Esophagus (tissue), 2 donors: Measurements from ENCODE around the gene ATP1A2. TPM values are rescaled to one million over a fixed set of nuclear protein-coding genes. Genes with fewer than 3 reads are reported as not detected.

ENCODE experiments used
- H3K27ac ChIP-seq, 2 donors: one replicate each; pipeline ENCODE4 v1.5.1; 2013; ENCODE audit warnings: low read depth in 2 of 2, mild to moderate bottlenecking in 2 of 2, inconsistent platforms in 1 of 2, low read length in 1 of 2, moderate library complexity in 1 of 2
- H3K27me3 ChIP-seq, 2 donors: one replicate each; pipeline ENCODE4 v1.6.1; 2013; ENCODE audit warnings: low read length in 2 of 2, control low read depth in 1 of 2, mild to moderate bottlenecking in 1 of 2; ENCODE audit not compliant: insufficient read depth in 2 of 2, control insufficient read depth in 1 of 2
- H3K36me3 ChIP-seq, 2 donors: one replicate each; pipeline ENCODE4 v1.6.1; 2013; ENCODE audit warnings: low read length in 1 of 2; ENCODE audit not compliant: control insufficient read depth in 2 of 2, insufficient read depth in 2 of 2
- H3K4me1 ChIP-seq, 2 donors: one replicate each; pipeline ENCODE4 v1.6.1; 2013; ENCODE audit warnings: low read length in 1 of 2; ENCODE audit not compliant: control insufficient read depth in 2 of 2, insufficient read depth in 2 of 2
- H3K4me3 ChIP-seq, 2 donors: one replicate each; pipeline ENCODE4 v1.5.1; 2013; ENCODE audit warnings: low read length in 2 of 2, mild to moderate bottlenecking in 2 of 2, low read depth in 1 of 2, moderate library complexity in 1 of 2
- H3K9me3 ChIP-seq, 2 donors: one replicate each; pipeline ENCODE4 v1.6.1; 2013; ENCODE audit warnings: mild to moderate bottlenecking in 2 of 2, low read depth in 1 of 2, low read length in 1 of 2, moderate library complexity in 1 of 2; ENCODE audit not compliant: control insufficient read depth in 2 of 2, insufficient read depth in 1 of 2
- WGBS, 2 donors: extraction: QIAGEN DNeasy Blood & Tissue Kit; methylation state at CpG; one replicate each; pipeline ENCODE4 v1.1.7; 2013; 5-methylcytosine and 5-hydroxymethylcytosine counted together
- polyA plus RNA-seq, 2 donors: library from polyadenylated mRNA; stranded (reverse); fragments of 200-250 nt; gene quantifications; one replicate each; pipeline ENCODE4 v1.2.3, GENCODE V29; 2013
- donor health status: healthy with polysubstance abuse.
- donor health status: Bipolar disorder and iron deficiency.

ATP1A2 gene
- polyA plus RNA-seq, 2 donors = 3.4 to 4.3 TPM

DNA sequence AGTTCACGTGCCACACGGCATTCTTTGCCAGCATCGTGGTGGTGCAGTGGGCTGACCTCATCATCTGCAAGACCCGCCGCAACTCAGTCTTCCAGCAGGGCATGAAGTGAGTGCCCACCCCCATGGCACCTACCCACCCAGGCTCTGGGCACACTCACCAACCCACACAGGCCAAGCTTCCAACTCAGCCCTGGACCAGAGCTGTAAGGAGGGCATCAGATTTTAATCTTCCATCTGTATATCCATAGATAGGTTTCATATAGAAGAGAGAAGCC is 21.3 kb downstream of the ATP1A2 start:
- no peak overlapping the region for H3K4me3 ChIP-seq
- H3K27me3 ChIP-seq = no peaks in the 10 kb centered on the region
- no peaks in the 10 kb centered on the region for H3K36me3 ChIP-seq
- H3K27ac ChIP-seq = peak overlapping the region in 1 of 2 donors; percentile 37
- peaks cover 0 to 2% of the 10 kb centered on the region in 2 donors for H3K4me1 ChIP-seq
- no peaks in the 10 kb centered on the region for H3K9me3 ChIP-seq
- 94 to 97% methylated on average over 5 of the region's 5 CpGs for WGBS, 2 donors

DNA sequence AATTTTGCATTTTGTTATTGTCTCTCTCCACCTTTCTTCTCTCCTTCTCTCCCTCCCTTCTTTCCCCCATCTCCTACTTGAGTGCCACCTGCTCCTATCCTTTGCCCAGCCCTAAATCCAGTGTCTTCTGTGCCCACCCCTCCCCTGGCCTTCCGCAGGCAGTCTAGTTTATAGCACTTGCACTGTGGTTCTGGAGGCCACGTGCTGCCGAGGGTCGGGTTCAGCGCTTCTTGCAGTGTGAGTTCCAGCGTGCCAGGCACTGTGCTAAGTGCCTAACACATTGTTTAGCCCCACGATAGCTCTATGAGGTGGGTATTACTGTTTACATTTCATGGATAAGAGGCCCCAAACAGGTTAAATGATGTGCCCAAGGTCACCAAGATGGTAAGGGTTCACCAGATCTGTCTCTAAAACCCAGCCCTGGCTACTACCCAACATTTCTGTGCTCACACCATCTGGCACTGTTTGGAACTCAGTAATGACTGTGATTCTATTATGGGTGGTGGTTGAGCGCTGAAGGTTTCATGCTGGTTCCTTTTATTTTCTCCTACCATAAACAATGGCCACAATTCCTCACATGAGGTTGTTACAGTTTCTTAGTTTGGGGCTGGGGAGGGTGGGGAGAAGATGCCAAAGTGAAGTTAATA is 21.8 kb downstream of the ATP1A2 start:
- no peaks in the 10 kb centered on the region for H3K9me3 ChIP-seq
- no peaks in the 10 kb centered on the region for H3K36me3 ChIP-seq
- H3K27me3 ChIP-seq = no peaks in the 10 kb centered on the region
- no peak overlapping the region for H3K4me3 ChIP-seq
- H3K4me1 ChIP-seq = peaks cover 0 to 2% of the 10 kb centered on the region in 2 donors
- WGBS, 2 donors = 86% methylated on average over 8 of the region's 8 CpGs
- peak overlapping the region in 1 of 2 donors; percentile 23 for H3K27ac ChIP-seq

DNA sequence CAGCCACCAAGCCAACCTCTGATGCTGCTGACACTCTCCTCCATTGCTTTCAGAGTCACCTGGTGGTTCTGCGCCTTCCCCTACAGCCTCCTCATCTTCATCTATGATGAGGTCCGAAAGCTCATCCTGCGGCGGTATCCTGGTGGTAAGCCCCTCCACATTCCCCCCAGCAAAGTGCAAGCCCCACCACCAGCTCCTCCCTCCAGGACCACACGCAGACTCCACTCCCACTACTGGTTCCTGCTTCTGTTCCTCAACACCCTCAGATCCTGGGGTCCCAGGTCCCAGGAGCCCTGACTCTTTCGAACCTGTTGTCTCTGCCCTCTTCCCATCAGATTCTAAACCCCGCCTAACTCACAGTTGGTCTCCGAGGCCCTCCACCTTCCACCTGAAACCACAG is 24.3 kb downstream of the ATP1A2 start:
- no peaks in the 10 kb centered on the region for H3K27me3 ChIP-seq
- H3K36me3 ChIP-seq = no peaks in the 10 kb centered on the region
- WGBS, 2 donors = 92 to 95% methylated on average over 8 of the region's 8 CpGs
- H3K27ac ChIP-seq = no peak overlapping the region
- no peaks in the 10 kb centered on the region for H3K9me3 ChIP-seq
- H3K4me3 ChIP-seq = no peak overlapping the region
- H3K4me1 ChIP-seq = peaks cover 0 to 2% of the 10 kb centered on the region in 2 donors

DNA sequence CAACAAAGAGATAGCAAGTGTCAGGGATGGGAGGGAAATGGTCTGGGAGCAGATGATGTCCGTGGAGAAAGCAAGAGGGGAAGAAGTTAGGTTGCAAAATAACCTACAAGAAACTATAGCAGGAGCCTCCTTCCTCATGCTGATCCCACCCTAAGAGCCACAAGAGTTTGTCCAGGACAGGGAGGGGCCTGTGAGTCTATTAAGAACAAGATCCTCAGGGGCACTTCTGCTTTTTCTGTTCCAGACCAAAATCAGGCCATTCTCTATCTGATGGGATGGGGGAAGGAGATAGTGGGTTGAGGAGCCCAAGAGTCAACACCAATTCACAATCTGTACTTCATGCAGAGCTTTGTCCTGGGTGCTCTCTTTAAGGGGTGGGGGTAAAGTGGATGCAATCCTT is 28.1 kb downstream of the ATP1A2 start:
- H3K4me3 ChIP-seq = no peak overlapping the region
- H3K36me3 ChIP-seq = no peaks in the 10 kb centered on the region
- no peaks in the 10 kb centered on the region for H3K4me1 ChIP-seq
- H3K27ac ChIP-seq = no peak overlapping the region
- no peaks in the 10 kb centered on the region for H3K9me3 ChIP-seq
- WGBS, 2 donors = 42% methylated on average over 1 of the region's 1 CpG
- H3K27me3 ChIP-seq = no peaks in the 10 kb centered on the region

DNA sequence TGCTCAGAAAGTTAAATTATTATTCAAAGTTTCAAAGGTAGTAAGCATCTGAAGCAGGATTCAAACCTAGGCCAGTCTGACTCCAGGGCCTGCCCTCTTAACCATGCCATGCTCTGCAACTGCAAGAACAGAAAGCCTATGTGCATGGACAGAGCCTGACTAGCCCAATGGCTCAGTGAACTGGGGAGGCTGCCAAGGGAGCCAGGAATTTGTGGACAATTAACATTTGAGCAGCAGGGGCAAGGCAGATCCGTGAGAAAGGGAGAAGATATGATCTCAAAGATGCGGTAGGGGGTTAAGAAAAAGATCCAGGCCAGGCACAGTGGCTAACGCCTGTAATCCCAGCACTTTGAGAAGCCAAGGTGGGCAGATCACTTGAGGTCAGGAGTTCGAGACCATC is 29.4 kb downstream of the ATP1A2 start:
- WGBS, 2 donors = 63 to 67% methylated on average over 4 of the region's 4 CpGs
- Histone ChIP-seq H3K4me3 (no peak overlapping the region), H3K9me3 (no peaks in the 10 kb centered on the region), H3K36me3 (no peaks in the 10 kb centered on the region), H3K27ac (no peak overlapping the region), H3K27me3 (no peaks in the 10 kb centered on the region), H3K4me1 (no peaks in the 10 kb centered on the region)

DNA sequence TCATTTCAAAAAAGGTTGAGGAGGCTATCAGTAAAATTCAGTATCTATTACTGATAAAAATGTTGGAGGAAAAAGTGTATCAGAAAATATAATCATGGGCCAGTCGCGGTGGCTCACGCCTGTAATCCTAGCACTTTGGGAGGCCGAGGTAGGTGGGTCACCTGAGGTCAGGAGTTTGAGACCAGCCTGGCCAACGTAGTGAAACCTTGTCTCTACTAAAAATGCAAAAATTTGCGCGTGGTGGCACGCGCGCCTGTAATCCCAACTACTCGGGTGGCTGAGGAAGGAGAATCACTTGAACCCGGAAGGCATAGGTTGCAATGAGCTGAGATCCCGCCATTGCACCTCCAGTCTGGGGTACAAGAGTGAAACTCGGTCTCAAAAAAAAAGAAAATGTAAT is 30.5 kb downstream of the ATP1A2 start:
- WGBS, 2 donors = 92 to 93% methylated on average over 14 of the region's 14 CpGs
- H3K36me3 ChIP-seq = no peaks in the 10 kb centered on the region
- H3K27ac ChIP-seq = no peak overlapping the region
- H3K27me3 ChIP-seq = no peaks in the 10 kb centered on the region
- no peaks in the 10 kb centered on the region for H3K9me3 ChIP-seq
- no peaks in the 10 kb centered on the region for H3K4me1 ChIP-seq
- H3K4me3 ChIP-seq = no peak overlapping the region

DNA sequence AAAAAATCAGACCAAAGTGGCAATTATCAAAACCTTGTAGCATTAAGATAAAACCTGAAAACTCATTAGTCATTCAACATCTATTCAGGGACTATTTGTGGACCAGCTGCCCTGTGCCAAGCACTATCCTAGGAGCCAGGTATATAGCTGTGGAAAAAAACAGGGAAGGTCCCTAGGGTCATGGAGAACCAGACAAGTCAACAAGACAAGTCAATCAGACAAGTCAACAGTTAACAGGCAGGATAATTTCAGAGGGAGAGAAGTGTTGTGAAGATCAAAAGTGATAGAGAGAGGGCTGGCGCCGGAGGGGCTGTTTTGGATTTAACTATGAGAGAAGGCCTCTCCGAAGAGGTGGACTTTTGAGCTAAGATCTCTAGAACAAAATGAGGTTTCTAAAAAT is 32.6 kb downstream of the ATP1A2 start:
- Histone ChIP-seq H3K36me3 (no peaks in the 10 kb centered on the region), H3K4me3 (no peak overlapping the region), H3K4me1 (no peaks in the 10 kb centered on the region), H3K27ac (no peak overlapping the region), H3K9me3 (no peaks in the 10 kb centered on the region), H3K27me3 (no peaks in the 10 kb centered on the region)
- 89 to 97% methylated on average over 3 of the region's 3 CpGs for WGBS, 2 donors

DNA sequence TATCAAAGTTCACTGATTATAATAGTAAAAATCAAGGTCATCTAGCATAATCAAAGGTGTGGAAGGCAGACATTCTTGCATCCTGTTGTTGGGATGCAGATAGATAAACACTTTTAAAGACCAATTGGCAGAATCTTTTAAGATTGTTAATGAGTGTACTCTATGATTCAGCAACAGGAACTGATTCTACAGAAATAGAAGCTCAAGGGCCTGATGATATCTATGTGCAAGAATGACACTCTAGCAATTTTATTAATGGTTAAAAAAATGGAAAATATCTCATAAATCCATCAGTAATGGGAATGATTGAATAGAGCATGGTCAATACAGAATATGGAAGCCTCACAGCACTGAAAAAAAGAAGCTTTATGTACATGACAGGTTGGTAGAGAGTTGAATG is 33.7 kb downstream of the ATP1A2 start:
- Histone ChIP-seq H3K27ac (no peak overlapping the region), H3K9me3 (no peaks in the 10 kb centered on the region), H3K36me3 (no peaks in the 10 kb centered on the region), H3K4me1 (no peaks in the 10 kb centered on the region), H3K27me3 (no peaks in the 10 kb centered on the region), H3K4me3 (no peak overlapping the region)

DNA sequence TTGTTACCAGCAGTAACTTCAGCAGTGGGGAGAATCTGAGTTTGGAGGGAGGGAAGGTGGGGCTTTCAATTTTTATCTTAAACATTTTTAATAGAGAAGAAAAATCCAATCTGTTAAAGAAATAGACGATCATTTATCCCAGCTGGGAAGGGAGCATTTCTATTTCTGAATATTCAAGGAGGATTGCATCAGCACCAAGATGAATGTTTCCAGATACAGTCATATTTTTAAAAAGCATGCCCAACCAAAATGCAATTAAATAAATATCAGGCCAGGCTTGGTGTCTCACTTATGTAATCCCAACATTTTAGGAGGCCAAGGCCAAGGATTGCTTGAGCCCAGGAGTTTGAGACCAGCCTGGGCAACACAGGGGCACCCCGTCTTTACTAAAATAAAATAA is 34.2 kb downstream of the ATP1A2 start:
- no peaks in the 10 kb centered on the region for H3K9me3 ChIP-seq
- no peaks in the 10 kb centered on the region for H3K36me3 ChIP-seq
- H3K4me3 ChIP-seq = no peak overlapping the region
- WGBS, 2 donors = 78 to 82% methylated on average over 2 of the region's 2 CpGs
- no peaks in the 10 kb centered on the region for H3K27me3 ChIP-seq
- no peak overlapping the region for H3K27ac ChIP-seq
- no peaks in the 10 kb centered on the region for H3K4me1 ChIP-seq

DNA sequence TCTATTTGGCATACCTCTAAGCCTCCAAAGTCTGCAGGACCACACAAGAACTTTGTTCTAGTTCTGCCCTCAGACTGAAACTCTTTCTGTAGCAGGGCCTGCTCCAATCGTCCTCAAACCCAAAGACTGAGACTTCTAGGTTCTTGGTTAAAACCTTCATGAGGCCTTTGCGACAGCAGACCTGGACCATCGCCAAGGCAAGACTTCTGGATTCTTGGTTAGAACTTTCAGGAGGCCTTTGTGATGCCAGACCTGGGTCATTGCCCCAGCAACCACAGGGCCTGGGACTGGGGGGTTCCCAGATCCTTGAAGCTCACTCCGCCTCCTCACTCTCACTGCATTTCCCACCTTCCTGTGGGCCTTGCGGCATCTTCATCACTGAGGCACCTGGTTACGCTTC is 35.7 kb downstream of the ATP1A2 start, which contains the start of gene ATP1A4:
ATP1A4 (plus strand) TSS at position 301 of the 400 bp plus-strand sequence. CDS start 438 bp downstream, outside the sequence.
- Histone ChIP-seq H3K4me3 (no peak within 1 kb of the TSS), H3K4me1 (no peaks in the 10 kb centered on the region), H3K36me3 (no peaks in the 10 kb centered on the region), H3K9me3 (no peaks in the 10 kb centered on the region), H3K27ac (no peak within 1 kb of the TSS), H3K27me3 (no peaks in the 10 kb centered on the region)
- WGBS, 2 donors = 89 to 96% methylated on average over 6 of the region's 6 CpGs
